ENCODE results near the gene GPRC5D.

DNA sequence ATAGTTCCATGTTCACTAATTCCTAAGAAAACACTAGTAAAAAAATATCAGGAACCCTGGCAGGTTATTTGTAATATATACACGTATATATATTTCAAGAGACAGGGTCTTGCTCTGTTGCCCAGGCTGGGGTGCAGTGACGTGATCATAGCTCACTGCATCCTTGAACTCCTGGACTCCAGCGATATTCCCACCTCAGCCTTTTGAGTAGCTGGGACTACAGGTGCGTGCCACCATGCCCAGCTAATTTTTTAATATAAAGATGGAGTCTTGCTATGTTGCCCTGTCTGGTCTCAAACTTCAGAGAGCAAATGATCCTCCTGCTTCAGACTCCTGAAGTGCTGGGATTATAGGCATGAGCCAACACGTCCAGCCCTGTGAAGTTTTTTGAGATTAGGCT is 44.4 kb downstream of the GPRC5D start:
- TF ChIP-seq GATA2 (IDR thresholded peaks at IDR 0.05; ENCODE audit: low read depth, low read length) (no peak), GATA3 (IDR thresholded peaks at IDR 0.05; ENCODE audit: low read depth, low read length) (no peak)

Data from SH-SY5Y (cell line).